GM23248 (cell line): Measurements from ENCODE around the gene SHROOM1.

Source experiments
- EZH2 ChIP-seq: fragments of 200-600 bp; sonication (generic); IDR thresholded peaks from 2 replicates; pipeline ENCODE4 v1.6.1; 2018; ENCODE audit warnings: antibody characterized with exemption, mild to moderate bottlenecking; ENCODE audit not compliant: insufficient read depth, poor library complexity, severe bottlenecking
- EZH2phosphoT487 ChIP-seq: fragments of 200-600 bp; sonication (generic); IDR thresholded peaks from 2 replicates; pipeline ENCODE4 v1.6.1; 2018; ENCODE audit warnings: antibody characterized with exemption, moderate library complexity, mild to moderate bottlenecking, low read depth; ENCODE audit not compliant: insufficient read depth

DNA sequence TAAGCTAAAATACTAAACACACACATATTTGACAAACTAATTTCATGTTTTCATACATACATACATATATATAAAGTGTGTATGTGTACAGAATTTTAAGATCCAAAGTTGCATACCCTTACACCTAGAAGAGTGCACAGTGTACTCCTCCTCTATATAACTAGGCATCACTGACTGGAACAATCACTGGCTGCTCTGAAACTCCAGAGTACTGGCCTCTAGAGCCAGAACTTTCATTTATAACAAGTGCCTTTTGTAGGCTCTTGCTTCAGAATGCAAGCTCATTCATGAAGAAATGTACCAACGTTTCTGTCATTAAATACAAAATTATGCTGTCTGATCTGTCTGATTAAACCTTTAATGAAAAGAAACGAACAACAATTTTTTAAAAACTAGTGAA, 47.0 kb upstream of the SHROOM1 start:
- TF ChIP-seq EZH2, result no peak
- no peak for TF ChIP-seq EZH2phosphoT487
